NCI-H774 (cell line): ENCODE data around the gene ME3.
"Not testable (repeated sequence)": the region's sequence is repeated elsewhere in the genome, so short reads cannot be mapped to it uniquely, and the experiment has no call there.

ENCODE experiments used
- DNase-seq: peaks from one replicate; lab custom pipeline; 2025; lab: John Stamatoyannopoulos, UW

The ME3 gene

GRCh38 chr11:86587264-86588193 is 84.9 kb downstream of the ME3 start:
- DNase-seq = no peak

DNA sequence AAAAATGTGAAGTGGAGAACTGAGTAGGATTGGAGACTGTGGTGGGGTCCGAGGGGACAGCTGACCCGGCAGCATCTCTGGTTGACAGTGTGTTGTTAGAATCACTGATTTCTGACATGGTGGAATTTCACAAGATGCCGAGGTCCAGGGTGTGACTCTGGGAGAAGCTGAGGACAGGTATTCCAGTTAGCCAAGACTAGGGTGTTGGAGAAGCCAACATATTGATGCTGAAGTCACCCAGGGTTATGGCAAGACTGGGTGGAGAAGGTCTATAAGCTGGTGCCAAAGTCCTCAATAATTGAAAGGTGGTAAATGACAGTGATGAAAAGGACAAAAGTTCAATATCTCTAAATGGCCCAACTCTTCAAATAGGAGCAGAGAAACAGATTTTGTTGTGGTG is 86.1 kb downstream of the ME3 start:
- no peak for DNase-seq

- DNase-seq = no peak
Measured at GRCh38 chr11:86582898-86583297, 89.5 kb downstream of the ME3 start.

- DNase-seq = no peak
Measured at GRCh38 chr11:86580535-86580934, 91.9 kb downstream of the ME3 start.

- no peak for DNase-seq
Measured at GRCh38 chr11:86579406-86579731, 93.0 kb downstream of the ME3 start.

GRCh38 chr11:86578727-86579405 is 93.5 kb downstream of the ME3 start:
- DNase-seq = no peak

DNA sequence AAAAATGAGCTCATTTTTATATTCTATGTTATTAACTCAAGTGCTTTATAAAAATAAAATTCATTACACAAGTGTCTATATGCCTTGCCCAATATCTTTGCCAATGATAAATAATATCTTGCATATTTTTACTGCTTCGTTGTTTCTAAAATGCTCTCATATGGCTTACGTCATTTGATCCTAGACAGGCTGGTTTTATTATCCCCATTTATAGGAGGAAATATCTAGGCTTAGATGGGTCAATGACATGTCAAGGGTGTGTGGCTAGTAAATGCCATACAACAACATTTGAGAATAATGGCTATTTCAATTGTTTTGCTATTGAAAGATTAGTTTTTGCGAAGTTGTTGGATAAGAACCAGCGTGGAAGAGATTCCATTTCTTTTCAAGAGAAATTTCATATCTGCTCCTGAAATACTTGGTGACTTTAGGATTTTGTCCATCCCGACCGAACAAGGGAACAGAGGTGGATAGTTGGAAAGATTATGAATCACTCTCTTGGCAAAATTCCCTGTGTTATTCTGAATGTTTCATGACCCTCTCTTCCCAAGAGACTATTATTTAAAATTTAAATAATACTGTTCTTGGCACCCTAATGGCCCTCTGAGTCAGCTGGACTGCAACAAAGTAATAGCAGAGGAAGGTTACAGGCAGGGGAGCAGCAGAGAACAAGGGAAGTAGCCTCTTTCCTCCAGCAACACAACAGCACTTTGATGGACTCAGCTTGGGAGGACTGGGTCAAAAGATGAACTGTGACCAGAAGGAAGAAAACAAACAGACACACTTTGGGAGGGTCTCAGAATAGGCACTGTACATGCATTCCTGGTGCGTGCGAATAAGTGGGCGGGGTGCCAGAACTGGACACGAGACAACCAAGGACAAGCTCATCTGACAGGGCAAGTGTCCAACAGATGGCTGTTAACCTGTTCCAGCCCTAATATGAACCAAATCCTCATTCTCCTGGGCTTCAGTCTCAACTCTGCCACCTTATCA is 94.5 kb downstream of the ME3 start:
- no peak for DNase-seq

GRCh38 chr11:86576946-86577624 is 95.3 kb downstream of the ME3 start:
- DNase-seq = no peak

DNA sequence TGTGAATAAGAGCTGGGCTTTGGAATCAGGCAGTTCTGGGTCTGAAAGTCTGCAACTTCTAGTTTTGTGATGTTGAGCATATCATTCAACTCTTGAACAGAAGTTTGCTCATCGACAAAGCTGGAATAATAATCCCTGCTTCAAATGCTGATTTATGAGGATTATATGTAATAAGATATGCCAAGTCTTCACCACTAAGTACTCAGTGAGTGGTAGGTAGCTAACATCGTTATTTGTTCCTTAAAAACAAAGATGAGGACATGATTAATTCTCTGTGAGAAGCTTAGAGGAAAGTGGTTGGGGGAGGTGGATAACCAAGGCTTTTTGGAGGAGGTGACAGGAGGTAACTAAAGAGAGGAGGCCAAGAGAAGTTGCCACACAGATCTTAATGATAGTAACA is 96.5 kb downstream of the ME3 start:
- no peak for DNase-seq

DNA sequence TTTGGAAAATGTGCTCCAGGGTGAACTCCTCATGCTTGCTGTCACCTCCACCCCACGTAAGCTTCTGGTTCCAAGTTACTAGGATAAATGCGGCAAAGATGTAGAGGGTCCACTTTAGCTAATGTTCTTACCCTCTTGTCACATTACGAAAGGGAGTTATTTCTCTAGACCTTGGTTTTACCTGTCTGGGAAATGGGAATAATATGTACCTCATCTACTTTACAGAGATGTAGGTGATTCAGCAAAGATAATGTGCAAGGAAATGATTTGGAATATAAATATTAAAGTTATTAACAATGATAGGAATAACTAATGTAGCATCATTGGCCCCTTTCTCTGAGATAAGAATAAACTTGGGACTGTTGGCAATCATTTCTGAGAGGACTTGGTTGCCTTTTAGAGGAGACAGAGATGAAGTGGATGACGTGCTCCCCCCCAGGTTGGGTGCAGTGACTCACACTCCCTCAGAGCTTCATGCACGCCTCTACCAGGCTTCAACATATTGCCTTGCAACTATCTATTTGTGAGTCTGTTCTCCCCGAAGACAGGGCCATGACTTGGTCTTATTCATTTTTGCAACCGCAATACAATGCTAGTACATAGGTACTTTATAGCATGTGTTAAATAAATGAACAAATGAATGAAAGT is 97.1 kb downstream of the ME3 start:
- no peak for DNase-seq

DNA sequence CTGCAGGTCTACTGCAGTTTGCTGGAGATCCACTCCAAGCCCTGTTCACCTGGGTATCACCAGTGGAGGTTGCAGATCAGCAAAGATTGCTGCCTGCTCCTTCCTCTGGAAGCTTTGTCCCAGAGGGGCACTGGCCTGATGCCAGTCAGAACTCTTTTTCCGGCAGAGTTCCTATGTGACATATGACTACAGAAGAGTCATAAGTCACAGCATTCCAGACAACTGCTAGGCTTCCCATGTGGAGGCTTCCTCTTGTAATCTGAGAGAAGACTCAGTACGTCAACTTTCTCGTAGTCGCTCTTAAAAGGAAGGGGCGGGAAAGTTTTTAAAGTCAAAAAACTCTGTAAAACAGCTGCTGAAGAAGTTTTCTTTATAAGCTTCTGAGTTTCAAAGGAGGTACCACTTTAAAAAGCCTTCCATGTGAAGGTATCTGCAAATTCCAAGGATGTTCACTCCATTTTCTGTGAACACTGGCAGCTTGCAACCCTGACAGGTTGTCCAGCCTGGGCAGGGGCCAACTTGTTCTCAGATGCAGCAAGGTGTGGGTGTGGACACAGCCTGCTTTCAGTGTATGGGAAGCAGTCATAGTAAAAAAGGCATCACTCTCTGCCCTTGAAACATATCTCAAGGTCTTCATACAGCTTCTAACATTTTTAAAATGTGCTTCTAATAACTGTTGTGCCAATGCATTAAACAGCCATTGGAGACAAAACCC is 97.8 kb downstream of the ME3 start:
- no peak for DNase-seq

DNA sequence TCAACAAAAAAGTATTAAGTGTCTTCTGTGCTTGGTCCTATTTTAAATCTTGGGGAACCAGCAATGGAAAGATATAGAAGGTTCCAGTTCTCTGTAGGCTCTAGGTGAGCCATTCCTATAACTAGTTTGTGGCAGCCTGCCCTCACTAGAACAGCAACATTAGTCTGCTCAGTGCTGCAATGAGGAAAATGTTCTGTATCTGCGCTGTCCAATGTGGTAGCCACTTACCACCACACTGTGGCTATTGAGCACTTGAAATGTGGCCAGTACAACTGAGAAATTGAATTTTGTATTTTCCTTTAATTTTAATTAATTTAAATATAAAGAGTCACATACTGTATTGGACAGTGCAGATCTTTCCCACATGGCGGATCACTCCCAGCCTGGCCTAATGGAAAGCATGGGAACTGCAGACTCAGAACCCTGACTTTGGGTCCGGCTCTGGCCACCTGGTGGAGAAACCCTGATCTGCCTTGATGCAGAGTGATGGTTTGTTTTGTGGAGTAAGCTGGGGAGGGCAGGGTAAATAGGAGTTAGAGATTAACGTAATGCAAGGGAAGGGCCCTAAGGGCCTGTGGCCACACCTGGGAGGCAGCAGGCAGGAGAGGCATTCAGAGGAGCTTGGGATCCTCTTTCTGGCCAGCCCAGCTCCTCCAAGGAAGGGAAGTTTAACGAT is 101.0 kb downstream of the ME3 start:
- DNase-seq = peak; percentile 21

- DNase-seq = no peak
Measured at GRCh38 chr11:86570451-86570850, 102.0 kb downstream of the ME3 start.

- DNase-seq = no peak
Measured at GRCh38 chr11:86570020-86570419, 102.4 kb downstream of the ME3 start.

- DNase-seq = no peak
Measured at GRCh38 chr11:86569109-86569508, 103.3 kb downstream of the ME3 start.

DNA sequence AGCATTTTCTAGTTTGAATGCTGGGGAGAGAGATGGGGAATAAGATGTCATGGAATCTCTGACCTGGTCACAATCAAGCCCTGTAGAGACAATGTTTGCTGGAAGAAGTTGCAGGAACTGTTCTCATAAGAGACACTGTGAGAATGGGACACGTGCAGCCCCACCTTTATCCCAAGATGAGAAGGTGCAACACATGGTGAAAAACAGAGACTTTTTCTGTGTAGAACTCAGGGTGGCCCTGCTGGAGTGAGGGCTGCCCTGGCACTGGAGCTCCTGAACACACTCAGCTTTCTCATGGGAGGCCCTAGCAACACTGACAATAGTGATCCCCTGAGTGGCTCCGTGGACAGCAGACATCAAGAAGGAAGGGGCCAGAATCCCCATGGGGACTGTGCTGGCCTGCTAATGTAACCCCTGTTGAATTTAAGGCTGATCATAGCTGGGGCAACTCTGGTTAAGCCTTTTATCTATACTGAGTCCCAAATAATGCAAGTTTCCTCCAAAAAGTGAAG is 106.6 kb downstream of the ME3 start:
- no peak for DNase-seq

- DNase-seq = no peak
Measured at GRCh38 chr11:86565388-86565787, 107.0 kb downstream of the ME3 start.

DNA sequence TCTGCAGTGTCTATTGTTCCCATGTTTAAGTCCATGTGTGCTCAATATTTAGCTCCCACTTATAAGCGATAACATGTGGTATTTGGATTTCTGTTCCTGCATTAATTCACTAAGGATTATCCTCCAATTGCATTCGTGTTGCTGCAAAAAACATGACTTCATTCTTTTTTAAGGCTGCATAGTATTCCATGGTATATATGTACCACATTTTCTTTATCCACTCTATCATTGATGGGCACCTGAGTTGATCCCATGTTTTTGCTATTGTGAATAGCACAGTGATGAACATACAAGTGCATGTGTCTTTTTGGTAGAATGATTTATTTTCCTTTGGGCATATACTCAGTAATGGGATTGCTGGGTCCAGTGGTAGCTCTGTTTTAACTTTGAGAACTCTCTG is 109.6 kb downstream of the ME3 start:
- not testable (repeated sequence) for DNase-seq

- DNase-seq = no peak
Measured at GRCh38 chr11:86559311-86559945, 113.0 kb downstream of the ME3 start.
